Tibial nerve (tissue), 4 donors: ENCODE data around the gene VDR.

Experiments
- EP300 ChIP-seq, 2 donors: sonication (generic); formaldehyde crosslinking; IDR thresholded peaks; one replicate each; pipeline ENCODE4 v1.6.1; 2017; ENCODE audit warnings: antibody characterized with exemption in 2 of 2, mild to moderate bottlenecking in 1 of 2
- POLR2A ChIP-seq, 2 donors: fragments of 450-650 bp; IDR thresholded peaks; one replicate each; pipeline ENCODE4 v1.6.1; 2017; ENCODE audit warnings: antibody characterized with exemption in 2 of 2, mild to moderate bottlenecking in 2 of 2, moderate library complexity in 2 of 2
- TF ChIP-seq, protein P1 (sequence below), 5 experiments: fragments of 200-600 bp in 3 of 5; fragments of 450-650 bp in 2 of 5; sonication (generic) in 3 of 5; IDR thresholded peaks; one replicate each; pipeline ENCODE4 v1.5.1; 2016 to 2019; ENCODE audit warnings: antibody characterized with exemption in 5 of 5, mild to moderate bottlenecking in 3 of 5, moderate library complexity in 2 of 5

DNA sequence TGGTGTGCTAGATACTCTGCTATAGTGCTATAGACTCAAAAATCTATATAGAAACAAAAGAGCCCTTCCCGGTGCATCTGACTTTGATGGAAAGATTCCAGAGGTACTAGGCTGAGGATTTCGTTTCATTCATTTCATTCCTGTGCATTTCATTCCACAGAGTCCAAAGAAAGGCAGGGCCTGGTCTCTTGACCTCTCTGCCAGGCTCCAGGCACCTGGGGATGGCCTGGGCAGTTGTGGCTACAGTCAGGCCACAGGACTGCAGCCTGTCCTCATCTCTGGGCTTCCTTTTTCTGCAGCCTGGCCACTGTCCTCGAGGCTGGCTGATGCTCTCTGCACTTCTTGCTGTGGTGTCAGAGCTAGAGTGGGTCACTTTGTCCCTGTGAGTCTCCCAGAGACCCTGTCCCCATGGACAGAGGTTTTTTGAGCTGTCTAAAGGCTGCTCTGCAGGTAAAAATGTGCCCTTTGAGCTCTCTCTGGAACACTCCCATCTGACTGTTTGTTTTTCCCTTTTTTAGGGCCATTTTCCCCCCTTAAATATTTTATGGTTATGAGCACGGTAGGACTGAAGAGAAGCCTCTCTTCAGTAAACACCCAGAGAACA lies 3.2 kb upstream of the VDR start:
- TF ChIP-seq, protein P1, sequence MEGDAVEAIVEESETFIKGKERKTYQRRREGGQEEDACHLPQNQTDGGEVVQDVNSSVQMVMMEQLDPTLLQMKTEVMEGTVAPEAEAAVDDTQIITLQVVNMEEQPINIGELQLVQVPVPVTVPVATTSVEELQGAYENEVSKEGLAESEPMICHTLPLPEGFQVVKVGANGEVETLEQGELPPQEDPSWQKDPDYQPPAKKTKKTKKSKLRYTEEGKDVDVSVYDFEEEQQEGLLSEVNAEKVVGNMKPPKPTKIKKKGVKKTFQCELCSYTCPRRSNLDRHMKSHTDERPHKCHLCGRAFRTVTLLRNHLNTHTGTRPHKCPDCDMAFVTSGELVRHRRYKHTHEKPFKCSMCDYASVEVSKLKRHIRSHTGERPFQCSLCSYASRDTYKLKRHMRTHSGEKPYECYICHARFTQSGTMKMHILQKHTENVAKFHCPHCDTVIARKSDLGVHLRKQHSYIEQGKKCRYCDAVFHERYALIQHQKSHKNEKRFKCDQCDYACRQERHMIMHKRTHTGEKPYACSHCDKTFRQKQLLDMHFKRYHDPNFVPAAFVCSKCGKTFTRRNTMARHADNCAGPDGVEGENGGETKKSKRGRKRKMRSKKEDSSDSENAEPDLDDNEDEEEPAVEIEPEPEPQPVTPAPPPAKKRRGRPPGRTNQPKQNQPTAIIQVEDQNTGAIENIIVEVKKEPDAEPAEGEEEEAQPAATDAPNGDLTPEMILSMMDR (IDR thresholded peaks at IDR 0.05), result no peak
- no peak for TF ChIP-seq POLR2A (IDR thresholded peaks at IDR 0.05)
- TF ChIP-seq EP300 (IDR thresholded peaks at IDR 0.05), result no peak
